HG02943 (cell line): Measurements from ENCODE around the gene SLC38A1.
"Not testable (repeated sequence)": the region's sequence is repeated elsewhere in the genome, so short reads cannot be mapped to it uniquely, and the experiment has no call there.

Experiments
- ATAC-seq: cut with Tn5 transposase; IDR thresholded peaks from one replicate; pipeline ENCODE4 v1.9.1; 2021; ENCODE audit warnings: mild to moderate bottlenecking, low read depth, moderate library complexity; ENCODE audit not compliant: unreplicated experiment

Gene SLC38A1

DNA sequence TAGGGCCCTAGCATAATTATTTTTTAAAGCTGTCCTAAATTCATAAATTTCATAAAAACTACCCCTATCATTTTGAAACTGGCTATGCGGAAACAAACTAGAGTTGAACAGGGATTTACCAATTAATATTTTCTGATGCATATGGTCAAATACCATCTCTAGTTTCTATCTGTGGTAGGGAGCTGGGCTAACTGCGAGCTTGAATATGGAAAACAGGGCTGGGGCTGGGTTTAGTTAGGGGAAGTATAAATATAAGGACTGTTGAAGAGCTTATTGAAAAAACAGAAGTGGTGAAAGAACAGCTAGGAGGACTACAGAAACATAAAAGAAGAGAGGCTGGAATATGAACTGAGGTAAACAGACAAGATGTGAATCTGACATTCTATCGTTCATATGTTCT, 91.8 kb downstream of the SLC38A1 start:
- ATAC-seq = no peak

GRCh38 chr12:46174919-46175318, 93.9 kb downstream of the SLC38A1 start:
- no peak for ATAC-seq

DNA sequence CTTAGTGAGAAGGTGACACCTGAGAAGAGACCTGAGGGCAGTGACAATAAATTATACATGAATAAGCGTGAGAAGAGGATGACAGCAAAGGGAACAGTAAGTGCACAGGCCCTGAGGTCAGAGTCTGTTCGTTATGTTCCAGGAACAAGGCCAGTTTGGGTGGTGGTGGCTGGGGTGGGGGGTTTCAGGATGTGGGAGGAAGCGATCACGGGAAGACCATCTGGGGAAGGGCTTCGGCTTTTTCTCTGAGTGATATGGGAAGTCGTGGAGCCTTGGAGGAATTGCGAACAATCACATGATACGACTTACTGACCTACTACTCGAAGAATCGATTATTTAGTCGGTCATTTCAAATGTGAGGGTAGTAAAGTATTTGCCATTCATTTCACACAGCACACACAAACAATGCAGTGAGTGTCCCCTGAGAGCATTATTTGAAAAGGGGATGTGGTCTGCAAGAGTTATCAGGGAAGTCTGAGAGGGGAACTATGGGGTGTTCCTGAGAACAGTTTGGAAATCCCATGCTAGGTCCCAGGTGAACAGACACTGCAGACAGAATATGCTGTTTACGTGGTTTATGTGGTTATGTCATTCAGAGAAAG, 94.7 kb downstream of the SLC38A1 start:
- ATAC-seq = no peak

DNA sequence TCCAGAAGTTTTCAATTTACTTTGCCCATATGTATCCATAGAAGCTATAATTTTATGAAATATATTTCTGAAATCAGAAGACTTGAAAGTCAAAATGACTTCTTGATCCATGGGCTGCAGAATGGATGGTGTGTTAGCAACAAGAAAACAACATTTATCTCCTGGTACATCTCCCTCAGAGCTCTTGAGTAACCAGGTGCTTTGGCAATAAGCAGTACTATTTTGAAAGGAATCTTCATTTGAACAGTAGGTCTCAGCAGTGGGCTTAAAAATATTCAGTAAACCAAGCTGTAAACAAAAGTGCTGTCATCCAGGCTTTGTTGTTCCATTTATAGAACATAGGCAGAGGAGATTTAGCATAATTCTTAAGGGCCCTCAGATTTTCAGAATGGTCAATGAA, 100.4 kb downstream of the SLC38A1 start:
- ATAC-seq = no peak

GRCh38 chr12:46167412-46167811, 101.4 kb downstream of the SLC38A1 start:
- ATAC-seq = no peak

- no peak for ATAC-seq
Observed at GRCh38 chr12:46165191-46165590, 103.7 kb downstream of the SLC38A1 start.

- no peak for ATAC-seq
Observed at GRCh38 chr12:46164186-46164761, 104.6 kb downstream of the SLC38A1 start.

DNA sequence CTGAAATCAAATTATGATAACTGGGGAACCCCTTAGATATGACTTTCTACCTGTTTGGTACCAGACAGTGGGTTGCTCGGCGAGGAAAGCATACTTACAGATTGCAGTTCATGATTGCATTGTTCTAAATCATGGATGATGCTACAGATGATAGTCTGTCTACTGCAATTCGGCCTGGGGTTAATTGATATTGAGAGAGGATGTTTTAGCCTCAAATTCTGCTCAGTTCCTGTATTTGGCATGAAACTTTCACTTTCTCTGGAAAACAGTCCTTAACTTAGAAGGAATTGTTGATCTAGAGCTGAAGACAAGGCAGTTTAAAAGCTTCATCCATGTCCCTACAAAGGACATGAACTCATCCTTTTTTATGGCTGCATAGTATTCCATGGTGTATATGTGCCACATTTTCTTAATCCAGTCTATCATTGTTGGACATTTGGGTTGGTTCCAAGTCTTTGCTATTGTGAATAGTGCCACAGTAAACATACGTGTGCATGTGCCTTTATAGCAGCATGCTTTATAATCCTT, 106.2 kb downstream of the SLC38A1 start:
- ATAC-seq = not testable (repeated sequence)

DNA sequence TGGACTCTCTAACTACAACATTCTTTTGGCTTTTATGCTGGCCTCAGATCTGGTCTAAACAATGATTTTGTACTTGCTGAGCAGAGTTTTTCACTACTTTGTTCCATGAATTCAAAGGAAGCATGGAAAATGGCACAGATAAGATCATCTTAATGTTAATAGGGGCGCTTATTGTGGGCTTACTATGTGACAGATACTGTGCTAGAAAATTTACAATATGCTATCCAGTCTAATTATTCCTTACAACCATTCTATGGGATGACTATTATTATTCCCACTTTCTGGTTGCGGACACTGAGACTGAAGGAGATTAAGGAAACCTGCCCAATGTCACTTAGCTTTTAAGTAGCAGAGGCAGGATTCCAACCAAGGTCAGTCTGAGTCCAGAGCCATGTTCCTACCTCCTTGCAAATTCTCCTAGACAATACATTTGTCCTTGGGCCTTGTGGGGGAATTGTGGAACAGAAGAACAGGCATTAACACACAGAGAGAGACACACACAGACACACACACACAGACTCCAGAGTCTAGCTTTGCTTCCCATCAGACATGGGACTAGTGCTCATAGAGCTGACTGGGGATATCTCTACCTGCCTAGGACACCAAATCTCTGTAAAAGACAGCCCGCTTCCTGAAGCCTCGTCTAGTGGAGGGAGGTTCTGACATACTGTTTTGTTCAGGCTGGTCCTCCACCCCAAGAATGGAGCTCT, 107.7 kb downstream of the SLC38A1 start:
- ATAC-seq = no peak

DNA sequence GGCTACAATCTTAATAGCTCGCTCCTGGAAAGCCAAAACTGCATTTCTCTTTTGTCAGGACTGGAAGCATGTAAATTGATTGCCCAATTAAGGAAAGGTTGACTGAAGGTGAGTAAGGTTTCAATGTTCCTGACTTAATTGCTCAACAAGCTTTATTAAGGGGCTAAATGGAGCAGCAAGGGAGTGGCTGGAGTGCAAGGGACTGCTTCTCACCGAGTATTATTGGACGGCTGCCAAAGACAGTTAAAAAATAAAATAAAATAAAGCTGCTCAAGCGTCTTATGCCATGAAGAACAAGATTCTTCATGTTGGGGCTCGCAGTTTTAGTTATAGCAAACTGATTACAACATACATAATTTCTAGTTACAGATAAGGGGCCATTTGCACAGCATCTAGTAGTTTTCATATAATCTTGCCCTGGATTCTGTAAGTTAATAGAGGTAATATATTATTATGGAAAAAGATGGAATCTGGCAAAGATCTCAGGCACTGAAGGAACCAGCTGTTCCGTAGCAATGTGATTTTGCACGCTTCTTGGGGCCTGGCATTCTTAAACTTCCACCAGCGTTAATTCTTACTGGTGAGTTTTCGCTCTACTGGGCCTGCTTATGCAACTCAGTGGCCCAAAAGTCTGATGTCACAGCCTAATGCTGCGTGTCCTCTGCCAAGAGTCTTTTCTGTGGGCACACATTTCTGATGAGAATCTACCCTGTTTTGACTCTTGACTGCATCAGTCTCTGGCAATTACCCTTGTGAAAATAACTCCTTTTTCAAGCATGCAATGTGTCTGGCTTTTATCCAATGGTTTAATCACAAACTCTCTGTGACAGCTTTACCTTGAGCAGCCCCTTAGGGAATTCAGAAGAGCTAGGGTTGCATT, 108.5 kb downstream of the SLC38A1 start:
- ATAC-seq = no peak

DNA sequence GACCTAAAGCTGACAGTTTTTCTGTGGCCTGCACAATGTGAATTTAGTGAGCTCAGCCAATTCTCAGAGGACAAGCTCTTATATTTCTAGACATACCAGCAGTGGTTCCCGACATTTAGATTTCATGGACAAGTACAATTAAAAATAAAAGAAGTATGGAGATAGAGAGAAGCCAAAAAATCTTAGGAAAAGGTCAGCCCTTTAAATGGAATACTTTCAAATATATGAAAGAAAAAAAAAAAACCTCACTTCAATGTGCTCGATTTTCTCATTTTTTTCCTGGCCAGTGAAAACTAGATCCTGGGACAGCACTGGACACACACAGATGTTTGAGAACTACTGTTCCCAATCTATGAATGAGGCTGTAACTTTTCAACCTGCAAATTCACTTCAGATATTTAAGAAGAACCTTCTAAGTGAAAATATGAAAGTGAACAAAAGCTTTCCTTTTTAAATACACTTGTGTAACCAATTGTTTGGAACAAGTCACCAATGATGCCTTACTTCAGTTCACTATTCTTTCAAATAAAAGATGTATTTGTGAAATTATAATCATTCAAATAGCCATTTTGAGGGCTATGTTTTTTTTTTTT, 109.4 kb downstream of the SLC38A1 start:
- ATAC-seq = no peak

- ATAC-seq = no peak
Observed at GRCh38 chr12:46158501-46158900, 110.3 kb downstream of the SLC38A1 start.

- no peak for ATAC-seq
Observed at GRCh38 chr12:46154221-46154985, 114.4 kb downstream of the SLC38A1 start.

DNA sequence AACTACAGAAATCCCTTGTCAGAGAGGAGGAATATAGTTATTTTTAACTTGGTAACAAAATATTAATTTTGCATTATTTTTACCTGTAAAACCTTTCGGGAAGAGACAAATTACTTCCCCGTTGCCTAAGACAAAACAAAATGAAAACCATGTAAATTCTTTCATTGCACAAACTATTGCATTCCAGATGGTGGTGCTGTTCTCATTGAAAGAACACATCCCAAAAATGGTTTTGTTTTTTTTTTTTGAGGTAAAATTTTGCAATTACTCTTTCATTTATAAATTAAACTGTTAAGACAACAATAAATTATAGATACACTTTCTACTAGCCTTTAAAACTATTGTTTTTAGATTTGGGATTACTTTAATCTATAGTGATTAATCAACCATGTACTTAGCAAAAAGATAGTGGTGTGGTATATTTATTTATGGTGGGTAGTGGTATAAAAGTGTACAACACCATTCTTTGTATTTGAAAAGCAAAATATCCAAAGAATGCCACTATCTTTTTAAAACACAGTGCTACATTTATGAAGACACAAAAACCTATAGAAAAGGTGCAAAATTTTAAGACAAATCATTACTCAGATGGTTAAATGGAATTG, 115.5 kb downstream of the SLC38A1 start:
- ATAC-seq = no peak

DNA sequence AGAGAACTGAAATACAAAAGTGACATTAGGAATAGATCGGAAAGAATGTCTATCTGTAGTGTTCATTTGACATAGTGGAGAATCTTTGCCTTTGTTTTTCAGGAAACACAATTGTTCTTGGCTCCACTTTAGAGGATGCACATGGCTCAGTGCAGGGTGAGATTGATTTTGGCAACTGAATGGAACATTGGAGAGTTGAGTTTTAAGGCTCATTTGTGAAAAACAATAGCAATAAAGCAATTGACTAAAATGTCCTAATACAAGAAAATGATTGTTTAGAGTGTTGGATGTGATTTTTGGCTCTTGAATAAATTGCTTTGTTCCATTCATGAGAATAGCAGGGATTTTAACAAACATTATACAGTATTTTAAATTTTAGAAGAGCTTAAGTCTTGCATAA, 116.4 kb downstream of the SLC38A1 start:
- no peak for ATAC-seq

- ATAC-seq = no peak
Observed at GRCh38 chr12:46150735-46151134, 118.1 kb downstream of the SLC38A1 start.

DNA sequence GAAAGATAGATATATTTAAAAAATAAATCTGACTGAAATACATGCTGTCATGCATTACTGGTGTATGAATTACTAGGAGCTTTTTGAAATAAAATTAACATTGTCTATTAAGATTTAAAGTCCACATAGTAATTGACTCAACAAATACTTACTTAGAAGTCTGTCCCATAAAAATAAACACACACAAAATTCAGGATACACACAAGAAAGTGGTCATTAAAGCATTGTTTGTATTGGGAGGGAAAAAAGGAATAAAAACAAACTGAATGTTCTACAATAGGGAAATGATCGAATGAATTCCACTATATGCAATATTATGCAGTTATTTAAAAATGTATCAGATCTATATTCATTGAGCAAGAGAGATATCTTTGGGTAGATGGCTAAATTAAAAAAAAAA, 118.9 kb downstream of the SLC38A1 start:
- ATAC-seq = no peak

DNA sequence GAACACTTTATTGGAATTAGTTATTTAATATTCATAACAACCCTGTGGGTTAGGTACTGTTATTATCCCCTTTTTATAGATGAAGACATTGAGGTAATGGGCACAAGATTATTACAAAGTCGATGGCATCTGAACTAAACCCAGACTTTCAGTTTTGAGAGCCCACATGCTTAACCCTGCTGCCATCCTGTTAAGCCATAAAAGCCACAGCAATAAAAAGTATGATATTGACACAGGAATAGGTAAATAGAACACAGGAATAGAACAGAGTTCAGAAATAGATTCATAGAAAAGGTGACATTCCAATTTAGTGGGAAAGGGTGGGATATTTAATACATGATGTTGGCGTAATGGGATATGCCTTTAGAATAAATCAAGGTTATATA, 119.8 kb downstream of the SLC38A1 start:
- no peak for ATAC-seq

- ATAC-seq = no peak
Observed at GRCh38 chr12:46148327-46149078, 120.3 kb downstream of the SLC38A1 start.
